PC-9 (cell line): ENCODE results near the gene WDR93.
"Not testable (repeated sequence)": the region's sequence is repeated elsewhere in the genome, so short reads cannot be mapped to it uniquely, and the experiment has no call there.

Experiments used
- CTCF ChIP-seq: fragments of 200-600 bp; sonication (generic); conservative IDR thresholded peaks from 2 replicates; pipeline ENCODE4 v1.6.1; 2017; ENCODE audit warnings: mixed run types, antibody characterized with exemption, mild to moderate bottlenecking, moderate library complexity
- EZH2 ChIP-seq: fragments of 200-600 bp; sonication (generic); IDR thresholded peaks from 2 replicates; pipeline ENCODE4 v1.8.0; 2017; ENCODE audit warnings: antibody characterized with exemption, low read depth

- TF ChIP-seq CTCF, EZH2: not testable (repeated sequence)
Measured at GRCh38 chr15:89782619-89782950, 92.0 kb downstream of the WDR93 start.
